H1 (cell line): Measurements from ENCODE around the gene IFT43. TPM values are rescaled to one million over a fixed set of nuclear protein-coding genes. Genes with fewer than 3 reads are reported as not detected.

Source experiments
- CTCF ChIA-PET: fragments of 300-600 bp; sonication (Branson Sonifier 250); formaldehyde crosslinking; loops from one replicate; lab custom pipeline; 2021; ENCODE audit not compliant: partially characterized antibody; lab: Charles Lee
- POLR2A ChIA-PET: fragments of 300-600 bp; sonication (Branson Sonifier 250); formaldehyde crosslinking; loops from one replicate; lab custom pipeline; 2021; ENCODE audit warnings: inconsistent platforms; ENCODE audit not compliant: partially characterized antibody; lab: Charles Lee
- DNase-seq, 2 experiments: peaks; one replicate each; pipeline versions ENCODE4 v3.0.0 to v3.0.0-alpha.2; 2010 to 2022; ENCODE audit warnings: low spot score in 2 of 2, low read depth in 1 of 2, mixed read lengths in 1 of 2
- FAIRE-seq: peaks from 2 replicates; lab custom pipeline; 2011; peaks lifted over from hg19 to GRCh38; lab: Jason Lieb, UNC
- H2AFZ ChIP-seq: 2 replicates; pipeline ENCODE4 v1.8.1; 2012; ENCODE audit warnings: low read length, inconsistent platforms
- H2AK5ac ChIP-seq: 2 replicates; pipeline ENCODE4 v1.6.1; 2013; ENCODE audit warnings: low read depth, low read length
- H2BK120ac ChIP-seq: replicated peaks from 2 replicates; pipeline ENCODE3; 2013; ENCODE audit warnings: low read depth, low read length, inconsistent platforms
- H2BK12ac ChIP-seq: 2 replicates; pipeline ENCODE4 v1.6.1; 2013; ENCODE audit warnings: low read depth, low read length
- H2BK15ac ChIP-seq: 2 replicates; pipeline ENCODE4 v1.6.1; 2013; ENCODE audit warnings: low read length
- H2BK20ac ChIP-seq: 2 replicates; pipeline ENCODE4 v1.6.1; 2013; ENCODE audit warnings: low read length
- H2BK5ac ChIP-seq: 2 replicates; pipeline ENCODE4 v1.6.1; 2013; ENCODE audit warnings: low read depth, low read length
- H3K14ac ChIP-seq: 2 replicates; pipeline ENCODE4 v1.6.1; 2013; ENCODE audit warnings: inconsistent platforms; ENCODE audit not compliant: insufficient read length
- H3K18ac ChIP-seq: 2 replicates; pipeline ENCODE4 v1.6.1; 2013; ENCODE audit warnings: low read length; ENCODE audit errors: extremely low read depth
- H3K23ac ChIP-seq: 2 replicates; pipeline ENCODE4 v1.6.1; 2013; ENCODE audit warnings: inconsistent platforms; ENCODE audit not compliant: insufficient read length
- H3K23me2 ChIP-seq: 2 replicates; pipeline ENCODE4 v1.6.1; 2013; ENCODE audit warnings: low read depth, low read length
- H3K27ac ChIP-seq: 2 replicates; pipeline ENCODE4 v1.6.1; 2011; ENCODE audit warnings: low read depth, low read length, inconsistent platforms
- H3K27me3 ChIP-seq, 4 experiments: replicated peaks in 1 of 4; 1 replicate in 1 of 4; 2 replicates in 3 of 4; pipeline versions ENCODE4 v1.6.1 to v1.8.1; 2011 to 2013; ENCODE audit warnings: low read length in 3 of 4, mild to moderate bottlenecking in 3 of 4, inconsistent platforms in 2 of 4, mixed read lengths in 2 of 4, moderate library complexity in 1 of 4; ENCODE audit not compliant: control insufficient read depth in 3 of 4, insufficient read depth in 3 of 4; ENCODE audit errors: extremely low read depth in 1 of 4
- H3K36me3 ChIP-seq, 4 experiments: 2 replicates each; pipeline versions ENCODE4 v1.6.1 to v1.8.1; 2011 to 2013; ENCODE audit warnings: mild to moderate bottlenecking in 4 of 4, low read length in 3 of 4, moderate library complexity in 2 of 4, control low read depth in 1 of 4, inconsistent platforms in 1 of 4; ENCODE audit not compliant: insufficient read depth in 4 of 4, control insufficient read depth in 2 of 4
- H3K4ac ChIP-seq: replicated peaks from 2 replicates; pipeline ENCODE3; 2013; ENCODE audit warnings: low read length, low read depth, mixed read lengths, inconsistent platforms; ENCODE audit not compliant: insufficient read length
- H3K4me1 ChIP-seq, 4 experiments: replicated peaks in 1 of 4; 1 replicate in 1 of 4; 2 replicates in 3 of 4; pipeline versions ENCODE4 v1.6.1 to v1.8.1; 2011 to 2013; ENCODE audit warnings: low read length in 3 of 4, inconsistent platforms in 2 of 4, mixed read lengths in 1 of 4; ENCODE audit not compliant: insufficient read depth in 4 of 4, control insufficient read depth in 3 of 4
- H3K4me2 ChIP-seq, 2 experiments: 2 replicates each; pipeline versions ENCODE4 v1.6.1 to v1.8.1; 2011 to 2013; ENCODE audit warnings: low read depth in 2 of 2, low read length in 2 of 2, control low read depth in 1 of 2, inconsistent platforms in 1 of 2, mild to moderate bottlenecking in 1 of 2; ENCODE audit not compliant: insufficient read depth in 1 of 2
- H3K4me3 ChIP-seq, 4 experiments: fragments of 200-600, 300-600 bp in 1 of 4; sonication (generic), shearing (Covaris generic), sonication (Bioruptor Twin) in 1 of 4; 2 replicates each; pipeline versions ENCODE4 v1.5.1 to v1.8.1; 2011 to 2016; ENCODE audit warnings: low read length in 4 of 4, low read depth in 3 of 4, control low read depth in 2 of 4, inconsistent platforms in 2 of 4, mild to moderate bottlenecking in 2 of 4, mixed read lengths in 1 of 4, moderate library complexity in 1 of 4; ENCODE audit not compliant: insufficient read depth in 2 of 4; ENCODE audit errors: extremely low read depth in 1 of 4
- H3K56ac ChIP-seq: replicated peaks from 2 replicates; pipeline ENCODE3; 2013; ENCODE audit warnings: low read depth, mild to moderate bottlenecking, mixed read lengths, low read length, inconsistent platforms; ENCODE audit not compliant: insufficient read length
- H3K79me1 ChIP-seq: 2 replicates; pipeline ENCODE4 v1.6.1; 2013; ENCODE audit warnings: low read depth, low read length, control low read depth
- H3K79me2 ChIP-seq, 2 experiments: 2 replicates each; pipeline versions ENCODE4 v1.6.1 to v1.8.1; 2012 to 2013; ENCODE audit warnings: low read length in 2 of 2, mild to moderate bottlenecking in 2 of 2, inconsistent platforms in 1 of 2; ENCODE audit not compliant: insufficient read depth in 2 of 2, control insufficient read depth in 1 of 2
- H3K9ac ChIP-seq, 4 experiments: replicated peaks in 1 of 4; 1 replicate in 1 of 4; 2 replicates in 3 of 4; pipeline versions ENCODE4 v1.6.1 to v1.8.1; 2011 to 2013; ENCODE audit warnings: low read depth in 3 of 4, low read length in 3 of 4, control low read depth in 2 of 4, mild to moderate bottlenecking in 2 of 4, moderate library complexity in 2 of 4, inconsistent platforms in 1 of 4; ENCODE audit errors: extremely low read depth in 1 of 4
- H3K9me3 ChIP-seq, 2 experiments: 2 replicates each; pipeline versions ENCODE4 v1.6.1 to v1.8.1; 2012 to 2013; ENCODE audit warnings: mild to moderate bottlenecking in 2 of 2, moderate library complexity in 2 of 2, control low read depth in 1 of 2, inconsistent platforms in 1 of 2, low read depth in 1 of 2, low read length in 1 of 2, mixed read lengths in 1 of 2; ENCODE audit not compliant: insufficient read depth in 2 of 2
- H4K20me1 ChIP-seq, 2 experiments: replicated peaks in 1 of 2; 2 replicates each; pipeline versions ENCODE3 to v1.8.1; 2011 to 2013; ENCODE audit warnings: inconsistent platforms in 2 of 2, low read length in 2 of 2, mild to moderate bottlenecking in 1 of 2; ENCODE audit not compliant: insufficient read depth in 2 of 2, control insufficient read depth in 1 of 2
- H4K5ac ChIP-seq: 2 replicates; pipeline ENCODE4 v1.6.1; 2013; ENCODE audit warnings: low read length, low read depth, mixed read lengths, inconsistent platforms; ENCODE audit not compliant: insufficient read length
- H4K8ac ChIP-seq: 2 replicates; pipeline ENCODE4 v1.8.0; 2013; ENCODE audit warnings: mild to moderate bottlenecking, moderate library complexity, low read length, inconsistent platforms; ENCODE audit not compliant: insufficient read depth; ENCODE audit errors: extremely low read depth
- H4K91ac ChIP-seq: replicated peaks from 2 replicates; pipeline ENCODE3; 2013; ENCODE audit warnings: low read length, mixed read lengths, inconsistent platforms; ENCODE audit not compliant: insufficient read length
- BCL11A ChIP-seq, 2 experiments: IDR thresholded peaks; one replicate each; pipeline ENCODE4 v1.6.1; 2011; ENCODE audit warnings: low read depth in 2 of 2, low read length in 2 of 2, mild to moderate bottlenecking in 2 of 2
- CBX5 ChIP-seq: fragments of 300-800, 300-1000 bp; sonication (generic); IDR thresholded peaks from 2 replicates; pipeline ENCODE4 v1.7.1; 2016; ENCODE audit warnings: antibody characterized with exemption, low read length, low read depth
- CTCF ChIP-seq, 3 experiments: IDR thresholded peaks; 1 replicate in 2 of 3; 2 replicates in 1 of 3; pipeline versions ENCODE4 v1.5.1 to v1.6.1; 2011; ENCODE audit warnings: low read length in 3 of 3, mild to moderate bottlenecking in 3 of 3, inconsistent platforms in 2 of 3, low read depth in 1 of 3, moderate library complexity in 1 of 3; ENCODE audit not compliant: insufficient read depth in 1 of 3; ENCODE audit errors: control extremely low read depth in 1 of 3
- HDAC6 ChIP-seq: IDR thresholded peaks from one replicate; pipeline ENCODE4 v1.7.1; 2012; ENCODE audit warnings: low read depth, mild to moderate bottlenecking, inconsistent platforms, low read length, moderate library complexity
- KDM4A ChIP-seq: IDR thresholded peaks from one replicate; pipeline ENCODE4 v1.7.1; 2012; ENCODE audit warnings: low read depth, mild to moderate bottlenecking, moderate library complexity, low read length, inconsistent platforms; ENCODE audit not compliant: severe bottlenecking
- MAX ChIP-seq: IDR thresholded peaks from 2 replicates; pipeline ENCODE4 v1.6.1; 2012; ENCODE audit warnings: inconsistent platforms
- SAP30 ChIP-seq: fragments of 300-600 bp; sonication (generic); IDR thresholded peaks from 2 replicates; pipeline ENCODE4 v1.7.1; 2012; ENCODE audit warnings: low read length, moderate library complexity, mild to moderate bottlenecking, inconsistent platforms; ENCODE audit not compliant: insufficient read depth, insufficient replicate concordance
- SIRT6 ChIP-seq: IDR thresholded peaks from one replicate; pipeline ENCODE4 v1.7.1; 2012; ENCODE audit warnings: low read length, inconsistent platforms
- TAF7 ChIP-seq: optimal IDR thresholded peaks from 2 replicates; pipeline ENCODE3; 2011; ENCODE audit warnings: low read depth, mild to moderate bottlenecking, inconsistent platforms, low read length, moderate library complexity, borderline replicate concordance
- YY1 ChIP-seq: IDR thresholded peaks from 2 replicates; pipeline ENCODE4 v1.6.1; 2011; ENCODE audit warnings: low read depth, mild to moderate bottlenecking, low read length
- WGBS, 2 experiments: shearing (Covaris generic) in 1 of 2; methylation state at CpG; one replicate each; pipeline versions ENCODE4 v1.1.6 to v1.1.7; 2013 to 2015; ENCODE audit warnings: low lambda C conversion rate in 2 of 2, mixed read lengths in 2 of 2, inconsistent platforms in 1 of 2, low coverage in 1 of 2, missing lambda C conversion rate in 1 of 2; ENCODE audit not compliant: insufficient replicate concordance in 2 of 2, insufficient coverage in 1 of 2, insufficient read length in 1 of 2; ENCODE audit errors: extremely low coverage in 1 of 2, missing lambda C conversion rate in 1 of 2; 5-methylcytosine and 5-hydroxymethylcytosine counted together
- polyA plus RNA-seq, 7 experiments: library from polyadenylated mRNA; depleted of rRNA in 3 of 7; stranded (reverse) in 5 of 7; unstranded in 2 of 7; fragments of >200 nt in 5 of 7; fragments of 200-250 nt in 2 of 7; gene quantifications; 1 replicate in 5 of 7; 2 replicates in 1 of 7; 4 replicates in 1 of 7; pipeline versions ENCODE4 v1.2.1 to v1.2.3, GENCODE V29; 2011 to 2013; ENCODE audit warnings: missing spikeins in 2 of 7, mixed read lengths in 2 of 7
- total RNA-seq: library from RNA; stranded (reverse); fragmentation: NEBNext Ultra II Directional; extraction: Animal tissue kit (Norgen Biotek cat#: 25700); gene quantifications from 2 replicates; pipeline ENCODE4 v1.2.1, GENCODE V29; 2021

Gene IFT43
- total and polyA plus RNA-seq, 2 of the 8 experiments (the other 6 are each of a cell fraction or from before 2014, with no cell fraction given) = 17.0 to 20.8 TPM

GRCh38 chr14:75991753-75992152 lies 6.2 kb downstream of the IFT43 start:
- ChIA-PET CTCF (interaction anchor here (0.5 kb wide), 1 partner anchor 949 kb away, joined by 3 read pairs; no protein-coding TSS in a partner anchor), POLR2A (no interaction called here)
- H4K8ac ChIP-seq = no peak overlapping the region
- no peak overlapping the region for H2BK20ac ChIP-seq
- H3K79me1 ChIP-seq = no peaks in the 10 kb centered on the region
- no peak overlapping the region for H3K56ac ChIP-seq
- H3K9ac ChIP-seq = no peak overlapping the region
- H3K4ac ChIP-seq = no peak overlapping the region
- no peak overlapping the region for H2AFZ ChIP-seq
- WGBS, 2 experiments = 82% methylated on average over 4 of the region's 4 CpGs; no CpG with 5 or more reads in 1 of the 2 experiments
- no peaks in the 10 kb centered on the region for H3K4me1 ChIP-seq
- no peak overlapping the region for H3K4me3 ChIP-seq
- H2BK5ac ChIP-seq = no peak overlapping the region
- FAIRE-seq (no peak), DNase-seq (no peak)
- no peak overlapping the region for H2AK5ac ChIP-seq
- H3K36me3 ChIP-seq = peaks cover 0 to 5% (median 2%) of the 10 kb centered on the region in 4 experiments; a peak in 5 of 8 replicates
- no peak overlapping the region for H2BK120ac ChIP-seq
- H3K23me2 ChIP-seq = no peaks in the 10 kb centered on the region
- H3K14ac ChIP-seq = no peak overlapping the region
- no peaks in the 10 kb centered on the region for H3K79me2 ChIP-seq
- H2BK12ac ChIP-seq = no peak overlapping the region
- no peaks in the 10 kb centered on the region for H3K27me3 ChIP-seq
- H3K4me2 ChIP-seq = no peak overlapping the region
- H2BK15ac ChIP-seq = no peak overlapping the region
- no peaks in the 10 kb centered on the region for H4K20me1 ChIP-seq
- H3K23ac ChIP-seq = no peak overlapping the region
- H3K27ac ChIP-seq = no peak overlapping the region
- no peak overlapping the region for H3K18ac ChIP-seq
- H3K9me3 ChIP-seq = no peaks in the 10 kb centered on the region
- H4K91ac ChIP-seq = no peak overlapping the region
- H4K5ac ChIP-seq = no peak overlapping the region
- TF ChIP-seq CBX5 (no peak), HDAC6 (no peak), YY1 (no peak), MAX (no peak), SIRT6 (no peak), CTCF (IDR thresholded peaks at IDR 0.05; ENCODE audit: control extremely low read depth in 1 of 3, insufficient read depth in 1 of 3, low read depth in 1 of 3, low read length in 3 of 3) (no peak), KDM4A (no peak), SAP30 (no peak), TAF7 (no peak), BCL11A (IDR thresholded peaks at IDR 0.05; ENCODE audit: low read depth in 2 of 2, low read length in 2 of 2) (no peak)
